ENCODE results near the gene ZMIZ2. TPM values are rescaled to one million over a fixed set of nuclear protein-coding genes. Genes with fewer than 3 reads are reported as not detected.

ZMIZ2 gene
- total RNA-seq, 1 donor from 2014 or later: 73.5 TPM

DNA sequence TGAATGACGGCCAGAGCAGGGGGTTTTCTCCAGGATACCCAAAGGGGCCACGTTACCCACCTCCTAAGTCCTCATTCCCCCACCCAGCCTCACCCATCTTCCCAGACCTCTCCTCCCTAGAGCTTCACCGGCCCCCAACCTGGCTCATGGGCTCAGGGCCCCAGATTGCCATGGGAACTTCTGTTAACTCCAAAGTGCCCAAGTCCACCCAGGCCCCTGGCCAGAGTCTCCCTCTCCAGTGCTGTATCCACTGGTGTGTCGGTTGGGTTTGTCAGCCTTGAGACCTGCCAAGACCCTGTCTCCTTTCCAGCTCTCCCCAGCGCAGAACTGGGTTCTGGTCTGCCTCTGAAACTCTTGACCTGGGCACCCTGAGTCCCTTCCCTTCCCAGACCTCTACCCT, 37.1 kb upstream of the ZMIZ2 start:
- no peaks in the 10 kb centered on the region for H3K27me3 Mint-ChIP-seq (ENCODE audit: low read depth)
- H3K4me1 Mint-ChIP-seq (ENCODE audit: low read depth): no peaks in the 10 kb centered on the region
- H3K9me3 Mint-ChIP-seq (ENCODE audit: low read depth): no peaks in the 10 kb centered on the region
- no peak overlapping the region for H3K4me3 Mint-ChIP-seq (ENCODE audit: unreplicated experiment)
- H3K36me3 Mint-ChIP-seq (ENCODE audit: low read depth): peaks cover 12% of the 10 kb centered on the region
- TF ChIP-seq, protein P1, sequence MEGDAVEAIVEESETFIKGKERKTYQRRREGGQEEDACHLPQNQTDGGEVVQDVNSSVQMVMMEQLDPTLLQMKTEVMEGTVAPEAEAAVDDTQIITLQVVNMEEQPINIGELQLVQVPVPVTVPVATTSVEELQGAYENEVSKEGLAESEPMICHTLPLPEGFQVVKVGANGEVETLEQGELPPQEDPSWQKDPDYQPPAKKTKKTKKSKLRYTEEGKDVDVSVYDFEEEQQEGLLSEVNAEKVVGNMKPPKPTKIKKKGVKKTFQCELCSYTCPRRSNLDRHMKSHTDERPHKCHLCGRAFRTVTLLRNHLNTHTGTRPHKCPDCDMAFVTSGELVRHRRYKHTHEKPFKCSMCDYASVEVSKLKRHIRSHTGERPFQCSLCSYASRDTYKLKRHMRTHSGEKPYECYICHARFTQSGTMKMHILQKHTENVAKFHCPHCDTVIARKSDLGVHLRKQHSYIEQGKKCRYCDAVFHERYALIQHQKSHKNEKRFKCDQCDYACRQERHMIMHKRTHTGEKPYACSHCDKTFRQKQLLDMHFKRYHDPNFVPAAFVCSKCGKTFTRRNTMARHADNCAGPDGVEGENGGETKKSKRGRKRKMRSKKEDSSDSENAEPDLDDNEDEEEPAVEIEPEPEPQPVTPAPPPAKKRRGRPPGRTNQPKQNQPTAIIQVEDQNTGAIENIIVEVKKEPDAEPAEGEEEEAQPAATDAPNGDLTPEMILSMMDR (IDR thresholded peaks at IDR 0.05): no peak
- DNase-seq (ENCODE audit: low spot score): peak; percentile 39
- H3K27ac Mint-ChIP-seq (ENCODE audit: unreplicated experiment): no peak overlapping the region

DNA sequence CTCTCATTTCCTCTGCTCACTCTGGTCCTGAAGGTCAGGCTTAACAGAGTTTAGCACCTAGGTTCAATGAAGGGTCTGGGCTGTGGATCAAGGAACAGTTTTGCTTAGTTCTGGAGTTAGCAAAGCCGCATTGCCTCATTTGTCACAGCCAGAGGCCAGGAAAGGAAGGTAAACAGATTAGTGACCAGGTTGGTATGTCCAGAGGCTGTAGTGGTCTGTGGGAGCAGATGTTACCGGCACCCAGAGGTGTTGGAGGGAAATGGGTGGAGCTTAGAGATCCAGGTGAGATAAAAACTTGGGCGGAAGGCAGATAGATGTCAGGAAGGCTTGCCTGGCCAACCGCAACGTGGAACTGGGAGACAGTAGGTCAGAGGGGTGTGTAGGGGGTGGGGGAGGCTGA, 36.6 kb upstream of the ZMIZ2 start:
- H3K27ac Mint-ChIP-seq (ENCODE audit: unreplicated experiment): no peak overlapping the region
- no peaks in the 10 kb centered on the region for H3K4me1 Mint-ChIP-seq (ENCODE audit: low read depth)
- no peak overlapping the region for H3K4me3 Mint-ChIP-seq (ENCODE audit: unreplicated experiment)
- TF ChIP-seq, protein P1 (IDR thresholded peaks at IDR 0.05): no peak
- H3K36me3 Mint-ChIP-seq (ENCODE audit: low read depth): peaks cover 12% of the 10 kb centered on the region
- no peaks in the 10 kb centered on the region for H3K27me3 Mint-ChIP-seq (ENCODE audit: low read depth)
- no peaks in the 10 kb centered on the region for H3K9me3 Mint-ChIP-seq (ENCODE audit: low read depth)
- DNase-seq (ENCODE audit: low spot score): peak; percentile 36

DNA sequence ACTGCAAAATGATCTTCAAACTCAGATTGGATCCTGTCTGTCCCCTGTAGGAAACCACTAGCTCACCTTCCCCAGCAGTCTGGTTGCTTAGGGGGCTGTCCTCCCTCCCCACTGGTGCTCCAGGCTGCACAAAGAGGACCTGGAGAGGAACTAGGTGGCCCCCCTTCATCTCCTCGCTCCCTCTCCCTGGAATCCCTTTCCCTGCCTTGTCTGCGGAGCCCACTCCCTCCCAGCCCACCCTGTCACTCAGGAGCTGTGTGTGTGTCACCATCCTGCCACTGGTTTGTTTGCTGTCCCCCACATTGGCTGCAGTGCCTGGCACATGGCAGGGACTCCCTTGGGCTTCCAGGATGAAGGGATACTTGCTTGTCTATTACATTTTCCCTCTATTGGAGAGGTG, 35.5 kb upstream of the ZMIZ2 start:
- no peak overlapping the region for H3K4me3 Mint-ChIP-seq (ENCODE audit: unreplicated experiment)
- H3K4me1 Mint-ChIP-seq (ENCODE audit: low read depth): no peaks in the 10 kb centered on the region
- DNase-seq (ENCODE audit: low spot score): peak; percentile 38
- no peaks in the 10 kb centered on the region for H3K9me3 Mint-ChIP-seq (ENCODE audit: low read depth)
- H3K27ac Mint-ChIP-seq (ENCODE audit: unreplicated experiment): no peak overlapping the region
- H3K36me3 Mint-ChIP-seq (ENCODE audit: low read depth): peaks cover 6% of the 10 kb centered on the region
- TF ChIP-seq, protein P1 (IDR thresholded peaks at IDR 0.05): no peak
- H3K27me3 Mint-ChIP-seq (ENCODE audit: low read depth): no peaks in the 10 kb centered on the region

DNA sequence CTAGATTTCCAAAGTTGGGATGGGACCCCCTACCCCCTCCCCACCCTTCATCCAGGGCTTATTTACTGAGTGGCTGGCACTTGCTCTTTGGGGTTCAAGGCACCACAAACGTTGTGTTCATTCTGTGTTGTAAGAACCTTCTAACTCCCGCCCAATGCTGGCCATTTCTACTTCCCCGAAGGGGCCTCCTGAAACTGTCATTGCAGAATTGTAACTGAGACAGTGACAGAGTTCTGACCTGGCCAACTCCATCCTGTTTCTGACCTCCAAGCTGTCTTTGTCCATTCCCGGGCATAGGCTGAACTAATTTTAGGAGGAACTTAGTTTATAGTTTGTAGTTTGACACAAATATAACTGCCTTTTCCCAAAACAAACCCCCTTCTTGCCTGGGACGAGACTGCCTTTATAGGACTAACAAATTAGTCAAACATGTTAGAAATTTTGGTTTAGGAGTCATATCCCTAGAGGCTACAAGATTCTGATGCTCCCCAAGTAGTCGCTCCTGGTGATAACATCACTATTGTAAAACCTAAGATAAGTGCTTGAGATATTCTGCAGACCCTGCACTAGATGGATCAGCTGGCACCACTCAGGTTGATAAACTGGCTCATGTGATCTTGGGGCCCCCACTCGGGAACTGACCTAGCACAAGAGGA, 34.8 kb upstream of the ZMIZ2 start:
- TF ChIP-seq, protein P1 (IDR thresholded peaks at IDR 0.05): no peak
- H3K27me3 Mint-ChIP-seq (ENCODE audit: low read depth): no peaks in the 10 kb centered on the region
- H3K4me1 Mint-ChIP-seq (ENCODE audit: low read depth): no peaks in the 10 kb centered on the region
- no peak overlapping the region for H3K4me3 Mint-ChIP-seq (ENCODE audit: unreplicated experiment)
- H3K36me3 Mint-ChIP-seq (ENCODE audit: low read depth): peaks cover 6% of the 10 kb centered on the region
- DNase-seq (ENCODE audit: low spot score): peak; percentile 24
- H3K9me3 Mint-ChIP-seq (ENCODE audit: low read depth): no peaks in the 10 kb centered on the region
- H3K27ac Mint-ChIP-seq (ENCODE audit: unreplicated experiment): no peak overlapping the region

DNA sequence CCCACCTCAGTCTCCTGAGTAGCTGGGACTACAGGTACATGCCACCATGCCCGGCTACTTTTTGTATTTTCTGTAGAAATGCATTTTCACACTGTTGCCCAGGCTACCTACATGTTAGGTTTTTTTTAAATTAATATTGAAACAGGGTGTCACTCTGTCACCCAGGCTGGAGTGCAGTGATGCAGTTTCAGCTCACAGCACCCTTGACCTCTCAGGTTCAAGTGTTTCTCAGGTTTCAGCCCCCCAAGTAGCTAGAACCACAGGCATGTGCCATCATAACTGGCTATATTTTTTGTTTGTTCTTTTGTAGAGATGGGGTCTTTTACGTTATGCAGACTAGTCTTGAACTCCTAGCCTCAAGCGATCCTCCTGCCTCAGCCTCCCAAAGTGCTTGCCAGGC, 32.4 kb upstream of the ZMIZ2 start:
- TF ChIP-seq, protein P1 (IDR thresholded peaks at IDR 0.05): no peak
- Mint-ChIP-seq H3K27ac (ENCODE audit: unreplicated experiment) (no peak overlapping the region), H3K4me1 (ENCODE audit: low read depth) (no peaks in the 10 kb centered on the region), H3K9me3 (ENCODE audit: low read depth) (peaks cover 2% of the 10 kb centered on the region), H3K27me3 (ENCODE audit: low read depth) (no peaks in the 10 kb centered on the region), H3K4me3 (ENCODE audit: unreplicated experiment) (no peak overlapping the region), H3K36me3 (ENCODE audit: low read depth) (no peaks in the 10 kb centered on the region)
- no peak for DNase-seq (ENCODE audit: low spot score)

Measured in chondrocyte (in vitro differentiated cells).